GM23248 (cell line): ENCODE data around the gene TNFRSF8. TPM values are rescaled to one million over a fixed set of nuclear protein-coding genes. Genes with fewer than 3 reads are reported as not detected.

Source experiments
- DNase-seq: peaks from one replicate; pipeline ENCODE4 v3.0.0-alpha.2; 2015
- H2AFZ ChIP-seq: fragments of 200-600 bp; sonication (generic); 2 replicates; pipeline ENCODE4 v1.6.1; 2016; ENCODE audit warnings: antibody characterized with exemption
- H3F3A ChIP-seq: fragments of 200-600 bp; sonication (generic); 2 replicates; pipeline ENCODE4 v1.6.1; 2016; ENCODE audit warnings: mild to moderate bottlenecking, antibody characterized with exemption, mixed run types; ENCODE audit not compliant: insufficient read depth
- H3K27ac ChIP-seq: fragments of 200-600 bp; sonication (generic); 2 replicates; pipeline ENCODE4 v1.5.1; 2016; ENCODE audit warnings: mild to moderate bottlenecking
- H3K27me3 ChIP-seq: fragments of 200-600 bp; sonication (generic); replicated peaks from 2 replicates; pipeline ENCODE4 v1.6.1; 2016; ENCODE audit warnings: mild to moderate bottlenecking; ENCODE audit not compliant: insufficient read depth
- H3K36me3 ChIP-seq: fragments of 200-600 bp; sonication (generic); 2 replicates; pipeline ENCODE4 v1.6.1; 2016; ENCODE audit warnings: low read depth, mild to moderate bottlenecking
- H3K4me1 ChIP-seq: fragments of 200-600 bp; sonication (generic); 2 replicates; pipeline ENCODE4 v1.6.1; 2016; ENCODE audit warnings: mild to moderate bottlenecking; ENCODE audit not compliant: insufficient read depth
- H3K4me2 ChIP-seq: fragments of 200-600 bp; sonication (generic); one replicate; pipeline ENCODE4 v1.6.1; 2016; ENCODE audit warnings: mild to moderate bottlenecking; ENCODE audit not compliant: unreplicated experiment
- H3K4me3 ChIP-seq: fragments of 200-600 bp; sonication (generic); 2 replicates; pipeline ENCODE4 v1.5.1; 2016; ENCODE audit warnings: mild to moderate bottlenecking
- H3K79me2 ChIP-seq: fragments of 200-600 bp; sonication (generic); 2 replicates; pipeline ENCODE4 v1.6.1; 2016; ENCODE audit warnings: mild to moderate bottlenecking; ENCODE audit not compliant: insufficient read depth
- H3K9ac ChIP-seq: fragments of 200-600 bp; sonication (generic); 2 replicates; pipeline ENCODE4 v1.6.1; 2016; ENCODE audit warnings: mild to moderate bottlenecking
- H3K9me2 ChIP-seq: fragments of 200-600 bp; sonication (generic); 2 replicates; pipeline ENCODE4 v1.6.1; 2016; ENCODE audit warnings: mixed run types, mild to moderate bottlenecking, moderate library complexity; ENCODE audit not compliant: insufficient read depth
- H3K9me3 ChIP-seq: fragments of 200-600 bp; sonication (generic); one replicate; pipeline ENCODE4 v1.6.1; 2017; ENCODE audit warnings: low read depth
- H4K20me1 ChIP-seq: fragments of 200-600 bp; sonication (generic); 2 replicates; pipeline ENCODE4 v1.6.0; 2016; ENCODE audit not compliant: insufficient read depth
- EZH2 ChIP-seq: fragments of 200-600 bp; sonication (generic); IDR thresholded peaks from 2 replicates; pipeline ENCODE4 v1.6.1; 2018; ENCODE audit warnings: antibody characterized with exemption, mild to moderate bottlenecking; ENCODE audit not compliant: insufficient read depth, poor library complexity, severe bottlenecking
- EZH2phosphoT487 ChIP-seq: fragments of 200-600 bp; sonication (generic); IDR thresholded peaks from 2 replicates; pipeline ENCODE4 v1.6.1; 2018; ENCODE audit warnings: antibody characterized with exemption, moderate library complexity, mild to moderate bottlenecking, low read depth; ENCODE audit not compliant: insufficient read depth
- WGBS, 2 experiments: methylation state at CpG; one replicate each; pipeline ENCODE4 v1.1.6; 2015 to 2017; ENCODE audit warnings: low lambda C conversion rate in 2 of 2, low coverage in 1 of 2; ENCODE audit errors: missing lambda C conversion rate in 2 of 2; 5-methylcytosine and 5-hydroxymethylcytosine counted together
- in situ Hi-C: fragments of 300-500 bp; cut with MboI; formaldehyde crosslinking; loops from 2 replicates; pipeline ENCODE4 v1.15.0; 2020
- polyA plus RNA-seq: library from polyadenylated mRNA; unstranded; fragments of >200 nt; fragmentation: Nextera tagmentation; extraction: Ambion mirVana; gene quantifications from 2 replicates; pipeline ENCODE4 v1.2.1, GENCODE V29; 2016
- total RNA-seq: library from RNA; depleted of rRNA; stranded (reverse); fragments of >200 nt; shearing (Covaris generic); gene quantifications from 2 replicates; pipeline ENCODE4 v1.2.3, GENCODE V29; 2014

TNFRSF8 gene
- total and polyA plus RNA-seq, 2 experiments from 2014 or later: 0.23 TPM; not detected in 1

GRCh38 chr1:12168451-12169160 lies 105.5 kb downstream of the TNFRSF8 start:
- Histone ChIP-seq H3K27me3 (no peaks in the 10 kb centered on the region), H3K27ac (no peak overlapping the region), H3K9ac (no peak overlapping the region), H3K36me3 (no peaks in the 10 kb centered on the region), H4K20me1 (no peaks in the 10 kb centered on the region), H3K4me2 (no peak overlapping the region), H2AFZ (no peak overlapping the region), H3K9me3 (no peaks in the 10 kb centered on the region), H3K4me3 (no peak overlapping the region), H3K79me2 (no peaks in the 10 kb centered on the region), H3F3A (no peaks in the 10 kb centered on the region), H3K9me2 (no peaks in the 10 kb centered on the region), H3K4me1 (no peaks in the 10 kb centered on the region)
- no peak for DNase-seq
- TF ChIP-seq EZH2: no peak
- in situ Hi-C loops: no loop called here
- WGBS, 2 experiments: 85 to 90% methylated on average over 17 of the region's 17 CpGs

GRCh38 chr1:12169442-12170135 lies 106.5 kb downstream of the TNFRSF8 start:
- 90 to 95% methylated on average over 8 of the region's 8 CpGs for WGBS, 2 experiments
- in situ Hi-C loops: no loop called here
- no peaks in the 10 kb centered on the region for H3K9me3 ChIP-seq

GRCh38 chr1:12170263-12170671 lies 107.2 kb downstream of the TNFRSF8 start:
- H2AFZ ChIP-seq: no peak overlapping the region
- in situ Hi-C loops: no loop called here
- H4K20me1 ChIP-seq: no peaks in the 10 kb centered on the region
- H3K4me1 ChIP-seq: no peaks in the 10 kb centered on the region
- H3K9me3 ChIP-seq: no peaks in the 10 kb centered on the region
- H3K79me2 ChIP-seq: no peaks in the 10 kb centered on the region
- DNase-seq: no peak
- no peaks in the 10 kb centered on the region for H3K9me2 ChIP-seq
- WGBS, 2 experiments: 89% methylated on average over 9 of the region's 9 CpGs
- no peaks in the 10 kb centered on the region for H3K36me3 ChIP-seq
- H3K4me3 ChIP-seq: no peak overlapping the region
- no peaks in the 10 kb centered on the region for H3K27me3 ChIP-seq
- H3F3A ChIP-seq: no peaks in the 10 kb centered on the region
- no peak overlapping the region for H3K9ac ChIP-seq
- TF ChIP-seq EZH2 (no peak), EZH2phosphoT487 (no peak)
- H3K27ac ChIP-seq: no peak overlapping the region
- no peak overlapping the region for H3K4me2 ChIP-seq

More at GRCh38 chr1:12169442-12170135, 106.5 kb downstream of the TNFRSF8 start:
- H3K79me2 ChIP-seq: no peaks in the 10 kb centered on the region
- no peak overlapping the region for H3K4me2 ChIP-seq
- no peaks in the 10 kb centered on the region for H3K9me2 ChIP-seq
- H2AFZ ChIP-seq: no peak overlapping the region
- no peaks in the 10 kb centered on the region for H3F3A ChIP-seq
- H3K36me3 ChIP-seq: no peaks in the 10 kb centered on the region
- no peak for DNase-seq
- no peak overlapping the region for H3K27ac ChIP-seq
- TF ChIP-seq EZH2phosphoT487 (no peak), EZH2 (no peak)
- H4K20me1 ChIP-seq: no peaks in the 10 kb centered on the region
- no peaks in the 10 kb centered on the region for H3K4me1 ChIP-seq
- H3K4me3 ChIP-seq: no peak overlapping the region
- no peaks in the 10 kb centered on the region for H3K27me3 ChIP-seq
- H3K9ac ChIP-seq: no peak overlapping the region

GRCh38 chr1:12171206-12172041 lies 108.3 kb downstream of the TNFRSF8 start:
- no peaks in the 10 kb centered on the region for H3K36me3 ChIP-seq

More at GRCh38 chr1:12171206-12172041, 108.3 kb downstream of the TNFRSF8 start:
- no peaks in the 10 kb centered on the region for H3K4me1 ChIP-seq
- 90 to 95% methylated on average over 12 of the region's 12 CpGs for WGBS, 2 experiments
- H3K9ac ChIP-seq: no peak overlapping the region
- no peaks in the 10 kb centered on the region for H3K27me3 ChIP-seq
- no peak overlapping the region for H3K4me3 ChIP-seq
- H3K9me3 ChIP-seq: no peaks in the 10 kb centered on the region
- H3F3A ChIP-seq: no peaks in the 10 kb centered on the region
- no peak overlapping the region for H2AFZ ChIP-seq
- no peak overlapping the region for H3K27ac ChIP-seq
- H3K9me2 ChIP-seq: no peaks in the 10 kb centered on the region
- no peaks in the 10 kb centered on the region for H4K20me1 ChIP-seq
- H3K4me2 ChIP-seq: no peak overlapping the region
- in situ Hi-C loops: no loop called here
- TF ChIP-seq EZH2: no peak
- no peak for TF ChIP-seq EZH2phosphoT487
- H3K79me2 ChIP-seq: no peaks in the 10 kb centered on the region
- DNase-seq: no peak
